G401 (cell line): ENCODE data around the gene SRPRA. TPM values are rescaled to one million over a fixed set of nuclear protein-coding genes. Genes with fewer than 3 reads are reported as not detected.
A peak's percentile ranks its signal among the peaks of the same experiment; 100 is the strongest.
"Not testable (repeated sequence)": the region's sequence is repeated elsewhere in the genome, so short reads cannot be mapped to it uniquely, and the experiment has no call there.

Source experiments
- DNase-seq: peaks from one replicate; pipeline ENCODE4 v3.0.0-alpha.2; 2015; ENCODE audit warnings: low spot score
- in situ Hi-C: cut with HindIII; loops from 2 replicates; pipeline ENCODE4 v1.10.0; 2016; ENCODE audit warnings: low sequenced_read_pairs, mixed read lengths
- total RNA-seq: library from RNA; depleted of rRNA; stranded (reverse); fragments of >200 nt; shearing (Covaris generic); gene quantifications from 2 replicates; pipeline ENCODE4 v1.2.3, GENCODE V29; 2014; rRNA removed

Gene SRPRA
- 56.0 and 64.6 TPM in 2 replicates for total RNA-seq

- DNase-seq: peak; percentile 99
- in situ Hi-C loops: no loop called here
These were observed at the start of gene SRPRA, which contains the start of gene FOXRED1 for GRCh38 chr11:126268708-126269579. Gene SRPRA (minus strand): TSS chr11:126268895. CDS start chr11:126268804, 91 bp downstream. Gene FOXRED1 (plus strand): TSS chr11:126269154. CDS start chr11:126269207, 53 bp downstream.

GRCh38 chr11:126317756-126318573, 49.3 kb upstream of the SRPRA start:
- in situ Hi-C loops: no loop called here
- DNase-seq: peak; percentile 90

GRCh38 chr11:126317432-126317755, 48.7 kb upstream of the SRPRA start:
- in situ Hi-C loops: no loop called here

GRCh38 chr11:126313826-126314225, 45.1 kb upstream of the SRPRA start:
- in situ Hi-C loops: no loop called here
- no peak for DNase-seq

More at GRCh38 chr11:126317432-126317755, 48.7 kb upstream of the SRPRA start:
- no peak for DNase-seq

GRCh38 chr11:126312961-126313360, 44.3 kb upstream of the SRPRA start:
- DNase-seq: no peak
- in situ Hi-C loops: no loop called here

GRCh38 chr11:126311401-126312291, 43.0 kb upstream of the SRPRA start:
- no peak for DNase-seq
- in situ Hi-C loops: no loop called here

GRCh38 chr11:126310992-126311310, 42.3 kb upstream of the SRPRA start:
- no peak for DNase-seq
- in situ Hi-C loops: no loop called here

- in situ Hi-C loops: no loop called here
- DNase-seq: peak; percentile 80
These were observed 41.7 kb upstream of the SRPRA start for GRCh38 chr11:126310200-126310991.

- not testable (repeated sequence) for DNase-seq
These were observed 40.1 kb upstream of the SRPRA start for GRCh38 chr11:126308771-126309170.

GRCh38 chr11:126308271-126308671, 39.6 kb upstream of the SRPRA start:
- no peak for DNase-seq
- in situ Hi-C loops: no loop called here

More at GRCh38 chr11:126308771-126309170, 40.1 kb upstream of the SRPRA start:
- in situ Hi-C loops: not testable (repeated sequence)

- in situ Hi-C loops: no loop called here
- peak; percentile 49 for DNase-seq
These were observed 39.0 kb upstream of the SRPRA start for GRCh38 chr11:126307706-126308105.

- DNase-seq: no peak
- in situ Hi-C loops: no loop called here
These were observed 37.0 kb upstream of the SRPRA start for GRCh38 chr11:126305699-126306098.

- in situ Hi-C loops: no loop called here
- DNase-seq: no peak
These were observed 35.9 kb upstream of the SRPRA start for GRCh38 chr11:126304457-126305075.

GRCh38 chr11:126303623-126304456, 35.1 kb upstream of the SRPRA start, which contains the start of gene DCPS:
Gene DCPS (plus strand): TSS chr11:126304060. CDS start chr11:126304081, 21 bp downstream.
- in situ Hi-C loops: no loop called here
- DNase-seq: peak; percentile 93

- in situ Hi-C loops: no loop called here
- no peak for DNase-seq
These were observed 28.3 kb upstream of the SRPRA start for GRCh38 chr11:126297004-126297403.

GRCh38 chr11:126293726-126294125, 25.0 kb upstream of the SRPRA start:
- no peak for DNase-seq
- in situ Hi-C loops: no loop called here

GRCh38 chr11:126290887-126291286, 22.2 kb upstream of the SRPRA start:
- no peak for DNase-seq
- in situ Hi-C loops: no loop called here
